Breast epithelium (tissue), 4 donors: ENCODE data around the gene FGD2. TPM values are rescaled to one million over a fixed set of nuclear protein-coding genes. Genes with fewer than 3 reads are reported as not detected.

Experiments
- DNase-seq, 2 donors: peaks; one replicate each; pipeline ENCODE4 v3.0.0-alpha.2; 2019; ENCODE audit warnings: low spot score in 2 of 2
- H3K27ac ChIP-seq, 2 donors: fragments of 200-600 bp; sonication (generic) in 1 of 2; one replicate each; pipeline ENCODE4 v1.5.1; 2016 to 2019; ENCODE audit warnings: mild to moderate bottlenecking in 1 of 2
- H3K27me3 ChIP-seq, 2 donors: fragments of 200-600 bp; sonication (generic) in 1 of 2; one replicate each; pipeline versions ENCODE4 v1.5.1 to v1.6.0; 2017 to 2019; ENCODE audit warnings: control low read depth in 1 of 2, mild to moderate bottlenecking in 1 of 2
- H3K36me3 ChIP-seq: fragments of 200-600 bp; one replicate; pipeline ENCODE4 v1.5.1; 2019
- H3K4me1 ChIP-seq, 2 donors: fragments of 200-600 bp; sonication (generic); one replicate each; pipeline ENCODE4 v1.5.1; 2016 to 2019; ENCODE audit warnings: control low read depth in 1 of 2
- H3K4me3 ChIP-seq, 3 donors: fragments of 200-600 bp; sonication (generic); 1 replicate in 2 of 3; 2 replicates in 1 of 3; pipeline ENCODE4 v1.5.1; 2016 to 2019; ENCODE audit warnings: mild to moderate bottlenecking in 3 of 3, moderate library complexity in 2 of 3
- H3K9me3 ChIP-seq, 2 donors: fragments of 200-600 bp; sonication (generic) in 1 of 2; one replicate each; pipeline ENCODE4 v1.5.1; 2016 to 2019; ENCODE audit warnings: control low read depth in 1 of 2
- CTCF ChIP-seq, 3 donors: fragments of 450-650 bp; IDR thresholded peaks; one replicate each; pipeline ENCODE4 v1.5.1; 2016 to 2017; ENCODE audit warnings: antibody characterized with exemption in 3 of 3, mild to moderate bottlenecking in 3 of 3, moderate library complexity in 3 of 3
- POLR2A ChIP-seq: fragments of 450-650 bp; IDR thresholded peaks from one replicate; pipeline ENCODE4 v1.6.1; 2016; ENCODE audit warnings: antibody characterized with exemption, mild to moderate bottlenecking, moderate library complexity
- POLR2AphosphoS5 ChIP-seq, 3 donors: sonication (generic); formaldehyde crosslinking; IDR thresholded peaks; one replicate each; pipeline ENCODE4 v1.6.1; 2017; ENCODE audit warnings: antibody characterized with exemption in 3 of 3
- intact Hi-C: fragments of 100-400 bp; cut with DNase I; formaldehyde crosslinking; loops from one replicate; pipeline ENCODE4 v1.15.1; 2023; ENCODE audit warnings: low total_unique reads
- total RNA-seq, 3 donors: library from RNA; depleted of rRNA; stranded (reverse); fragments of >200 nt; gene quantifications; one replicate each; pipeline ENCODE4 v1.1.0, GENCODE V29; 2016

FGD2 gene
- total RNA-seq, 3 donors from 2014 or later: 11.5 to 51.4 (median 18.6) TPM

- no peaks in the 10 kb centered on the region for H3K9me3 ChIP-seq
- intact Hi-C loops: no loop called here
- H3K27me3 ChIP-seq: no peaks in the 10 kb centered on the region
- H3K4me1 ChIP-seq: peaks cover 0 to 18% of the 10 kb centered on the region in 2 donors
- no peaks in the 10 kb centered on the region for H3K36me3 ChIP-seq
- no peak for DNase-seq
- H3K27ac ChIP-seq: peak overlapping the region; percentile 14 to 20
- no peak overlapping the region for H3K4me3 ChIP-seq
- TF ChIP-seq POLR2A (no peak), CTCF (IDR thresholded peaks at IDR 0.05) (no peak), POLR2AphosphoS5 (IDR thresholded peaks at IDR 0.05) (no peak)
These were observed 40.5 kb upstream of the FGD2 start for GRCh38 chr6:36964908-36965307.

- Histone ChIP-seq H3K27me3 (no peaks in the 10 kb centered on the region), H3K9me3 (no peaks in the 10 kb centered on the region), H3K27ac (no peak overlapping the region), H3K36me3 (no peaks in the 10 kb centered on the region), H3K4me1 (peaks cover 0 to 10% of the 10 kb centered on the region in 2 donors), H3K4me3 (no peak overlapping the region)
- no peak for DNase-seq
- intact Hi-C loops: no loop called here
- no peak for TF ChIP-seq POLR2AphosphoS5 (IDR thresholded peaks at IDR 0.05)
- no peak for TF ChIP-seq POLR2A
- no peak for TF ChIP-seq CTCF (IDR thresholded peaks at IDR 0.05)
These were observed 38.2 kb upstream of the FGD2 start for GRCh38 chr6:36967301-36967700.

GRCh38 chr6:36967757-36968156, 37.7 kb upstream of the FGD2 start:
- intact Hi-C loops: no loop called here
- no peak overlapping the region for H3K27ac ChIP-seq
- no peak overlapping the region for H3K4me3 ChIP-seq
- H3K27me3 ChIP-seq: no peaks in the 10 kb centered on the region
- no peaks in the 10 kb centered on the region for H3K36me3 ChIP-seq
- DNase-seq: no peak
- peaks cover 0 to 10% of the 10 kb centered on the region in 2 donors for H3K4me1 ChIP-seq
- TF ChIP-seq POLR2AphosphoS5 (IDR thresholded peaks at IDR 0.05) (no peak), CTCF (IDR thresholded peaks at IDR 0.05) (no peak), POLR2A (no peak)
- no peaks in the 10 kb centered on the region for H3K9me3 ChIP-seq

- Histone ChIP-seq H3K27ac (peak overlapping the region; percentile 22), H3K4me1 (peaks cover 0 to 9% of the 10 kb centered on the region in 2 donors), H3K9me3 (no peaks in the 10 kb centered on the region), H3K36me3 (no peaks in the 10 kb centered on the region), H3K4me3 (no peak overlapping the region), H3K27me3 (no peaks in the 10 kb centered on the region)
- TF ChIP-seq POLR2AphosphoS5 (IDR thresholded peaks at IDR 0.05): no peak
- TF ChIP-seq POLR2A: no peak
- TF ChIP-seq CTCF (IDR thresholded peaks at IDR 0.05): no peak
- DNase-seq: no peak
- intact Hi-C loops: no loop called here
These were observed 37.0 kb upstream of the FGD2 start for GRCh38 chr6:36968266-36968977.

- no peaks in the 10 kb centered on the region for H3K9me3 ChIP-seq
- H3K27ac ChIP-seq: peak overlapping the region; percentile 22 to 30
- H3K4me1 ChIP-seq: peaks cover 0 to under 1% of the 10 kb centered on the region in 2 donors
- no peak overlapping the region for H3K4me3 ChIP-seq
- intact Hi-C loops: no loop called here
- DNase-seq: peak in 1 of 2 donors; percentile 62
- no peaks in the 10 kb centered on the region for H3K27me3 ChIP-seq
- no peaks in the 10 kb centered on the region for H3K36me3 ChIP-seq
- TF ChIP-seq CTCF (IDR thresholded peaks at IDR 0.05): no peak
- no peak for TF ChIP-seq POLR2A
- TF ChIP-seq POLR2AphosphoS5 (IDR thresholded peaks at IDR 0.05): no peak
These were observed 36.2 kb upstream of the FGD2 start for GRCh38 chr6:36969240-36969691.
